ENCODE results near the gene OTOS.

Gene OTOS

DNA sequence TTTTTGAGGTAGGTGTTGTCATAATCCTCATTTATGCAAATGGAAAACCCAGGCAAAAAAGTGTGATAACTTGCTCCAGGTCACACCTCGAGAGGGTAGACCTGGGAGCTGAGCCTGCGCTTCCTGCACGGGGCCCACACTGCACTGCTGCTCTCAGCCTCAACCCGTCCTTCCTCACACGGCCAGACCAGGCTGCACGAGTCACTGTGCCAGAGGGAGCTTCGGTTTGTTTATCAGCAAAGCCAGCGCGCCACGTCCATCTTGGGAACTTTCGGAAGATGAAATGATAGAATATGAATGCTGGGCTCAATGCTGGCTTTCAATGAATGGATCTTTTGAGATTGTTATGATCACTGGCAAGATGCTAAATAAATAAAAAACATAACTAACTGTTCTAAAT is 18.8 kb downstream of the OTOS start:
- DNase-seq (ENCODE audit: low read depth, low spot score), result no peak

DNA sequence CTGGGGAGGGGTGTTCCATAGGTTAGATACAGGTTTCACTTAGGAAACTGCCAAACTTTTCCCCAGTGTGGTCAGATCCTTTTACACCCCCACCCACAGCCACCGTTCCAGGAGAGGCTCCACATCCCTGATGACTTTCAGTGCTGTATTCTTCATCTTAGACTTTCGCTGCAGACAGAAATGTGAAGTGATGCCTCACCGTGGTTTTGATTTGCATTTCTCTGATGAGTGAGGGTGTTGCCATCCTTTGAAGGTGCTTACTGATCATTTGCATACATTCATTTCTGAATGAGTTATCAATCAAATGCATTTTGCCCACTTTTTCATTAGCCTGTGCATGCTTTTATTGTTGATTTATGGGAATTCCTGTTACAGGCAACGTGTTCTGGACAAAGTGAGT is 19.3 kb downstream of the OTOS start:
- no peak for DNase-seq (ENCODE audit: low read depth, low spot score)

DNA sequence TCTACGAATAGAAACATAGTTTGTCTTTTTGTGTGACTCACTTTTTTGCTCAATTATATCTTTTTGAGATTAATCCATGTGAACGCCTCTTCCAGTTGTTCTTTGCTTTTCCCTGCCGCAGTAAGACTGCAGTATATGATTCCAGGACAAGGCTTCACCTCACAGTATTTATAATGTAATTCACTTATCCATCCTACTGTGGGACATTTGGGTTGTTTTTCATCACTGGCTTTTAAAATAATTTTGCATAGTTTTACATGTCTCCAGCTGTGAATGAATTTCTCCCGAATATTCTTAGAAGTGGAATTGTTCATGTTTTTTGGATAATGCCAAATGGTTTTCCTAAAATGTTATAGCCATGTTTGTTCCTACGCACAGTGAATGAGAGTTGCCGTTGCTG is 26.2 kb downstream of the OTOS start:
- no peak for DNase-seq (ENCODE audit: low read depth, low spot score)

DNA sequence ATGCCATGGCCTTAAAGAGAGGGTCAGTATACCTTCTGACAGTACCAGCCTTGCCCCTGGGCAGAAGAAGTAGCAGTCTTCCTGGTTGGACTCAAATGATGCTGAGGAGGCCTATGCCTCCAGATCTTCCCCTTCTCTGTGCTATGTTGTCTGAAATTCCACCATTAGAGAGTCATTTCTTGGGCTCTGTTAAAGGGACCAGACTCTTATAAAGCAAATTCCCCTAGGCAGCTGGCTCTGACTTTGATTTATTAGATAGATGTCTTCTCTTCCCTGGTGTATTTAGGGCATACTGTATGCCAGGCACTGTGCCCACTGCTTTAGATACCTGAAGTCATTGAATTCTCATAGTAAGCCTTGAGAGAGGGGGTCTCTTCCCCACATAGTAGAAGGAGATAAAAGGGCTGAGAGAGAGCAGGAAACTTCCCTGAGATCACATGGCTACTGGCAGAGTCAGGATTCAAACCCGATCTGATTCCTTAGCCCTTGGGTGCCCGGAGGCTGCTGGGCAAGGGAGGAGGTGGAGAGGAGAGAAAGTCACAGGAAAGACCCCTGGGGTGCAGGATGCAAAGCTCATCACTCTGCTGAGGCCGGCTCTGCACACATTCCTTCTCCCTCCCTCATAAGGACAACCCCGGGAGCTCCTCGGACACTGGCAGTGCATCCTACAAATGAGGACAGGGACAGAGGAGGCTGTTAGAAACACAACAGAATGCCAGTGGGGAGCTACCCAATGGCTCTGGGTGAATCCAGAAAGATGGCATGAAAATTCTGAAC is 27.4 kb downstream of the OTOS start:
- no peak for DNase-seq (ENCODE audit: low read depth, low spot score)

DNA sequence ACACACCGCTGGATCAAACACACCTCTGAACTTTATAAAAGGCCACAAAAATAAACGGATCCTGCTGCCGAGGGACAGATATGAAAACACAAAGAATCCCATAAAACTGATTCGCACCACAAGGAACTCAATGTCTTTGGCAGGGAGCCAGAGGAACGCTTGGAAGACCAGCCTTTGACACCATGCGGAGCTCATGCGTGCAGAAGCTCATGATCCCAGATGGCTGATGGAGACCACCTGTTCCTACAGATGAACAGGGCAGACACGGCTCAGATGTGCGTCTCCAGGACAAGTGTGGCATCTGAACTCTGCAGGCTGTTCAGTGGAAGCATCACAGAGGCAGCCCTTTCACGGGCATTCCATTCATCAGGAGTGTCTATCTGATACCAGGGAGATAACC is 29.2 kb downstream of the OTOS start:
- DNase-seq (ENCODE audit: low read depth, low spot score), result no peak

DNA sequence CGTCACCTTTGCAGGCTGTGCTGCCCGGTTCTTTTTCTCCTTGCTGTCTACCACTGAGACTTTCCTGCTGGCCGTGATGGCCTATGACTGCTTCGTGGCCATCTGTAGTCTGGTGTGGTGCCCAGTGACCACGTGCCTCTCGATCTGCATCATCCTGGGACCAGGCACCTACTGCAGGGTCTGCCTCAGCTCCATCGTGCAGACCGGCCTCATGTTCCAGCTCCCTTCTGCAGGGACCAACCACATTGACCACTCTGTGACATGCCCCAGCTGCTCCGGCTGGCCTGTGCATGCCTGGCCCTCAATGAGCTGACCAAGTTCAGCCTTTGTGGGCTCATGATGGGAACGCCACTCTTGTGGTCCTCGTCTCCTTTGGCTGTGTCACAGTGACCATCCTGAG is 31.1 kb downstream of the OTOS start:
- no peak for DNase-seq (ENCODE audit: low read depth, low spot score)

DNA sequence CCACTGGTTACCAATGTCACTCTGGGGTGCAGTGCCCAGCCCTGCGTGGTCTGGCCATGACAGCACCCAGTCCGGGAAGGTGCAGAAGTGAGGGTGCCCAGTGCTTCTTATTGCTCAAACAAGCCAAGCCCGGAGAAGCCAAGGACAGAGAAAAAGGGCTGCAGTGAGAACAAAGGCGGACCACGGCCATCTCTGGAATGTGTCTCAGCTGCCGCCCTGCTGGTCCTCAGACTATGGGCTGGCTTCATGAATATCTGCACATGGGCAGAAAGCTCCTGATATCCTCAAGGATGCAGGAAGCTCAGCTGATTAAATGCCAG is 33.0 kb downstream of the OTOS start:
- no peak for DNase-seq (ENCODE audit: low read depth, low spot score)

DNA sequence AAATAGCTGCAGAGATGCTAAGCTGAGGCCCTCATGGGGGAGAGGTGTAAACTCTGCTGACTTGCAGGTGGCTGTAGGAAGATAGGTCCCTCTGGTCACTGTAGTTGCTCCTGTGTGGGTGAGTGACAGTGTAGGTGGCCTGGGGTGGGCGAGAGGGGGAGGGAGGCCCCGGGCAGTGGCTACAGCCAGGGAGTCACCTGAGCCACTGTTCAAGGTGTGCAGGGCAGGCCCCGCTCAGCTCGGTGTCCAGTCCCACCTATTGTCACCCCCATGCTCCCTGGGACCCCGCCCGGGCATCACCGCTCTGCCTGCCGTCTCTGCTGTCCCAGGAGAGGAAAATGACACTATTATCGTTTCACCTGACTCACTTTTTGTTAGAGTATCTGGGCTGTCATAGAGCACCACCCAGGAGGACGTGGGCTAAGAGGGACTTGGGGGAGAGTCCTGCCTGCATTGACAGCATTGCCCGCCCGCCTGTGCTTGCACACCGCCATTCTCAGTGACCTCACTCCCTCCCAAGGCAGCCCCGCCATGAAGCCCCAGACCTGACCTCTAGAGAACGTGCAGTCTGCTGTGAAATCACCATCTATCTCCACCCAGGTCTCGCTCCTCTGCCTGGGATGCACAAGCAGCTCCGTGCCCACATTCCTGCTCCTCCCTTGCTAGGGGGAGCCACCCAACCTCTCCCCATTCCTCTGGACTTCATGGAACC is 33.5 kb downstream of the OTOS start:
- no peak for DNase-seq (ENCODE audit: low read depth, low spot score)

DNA sequence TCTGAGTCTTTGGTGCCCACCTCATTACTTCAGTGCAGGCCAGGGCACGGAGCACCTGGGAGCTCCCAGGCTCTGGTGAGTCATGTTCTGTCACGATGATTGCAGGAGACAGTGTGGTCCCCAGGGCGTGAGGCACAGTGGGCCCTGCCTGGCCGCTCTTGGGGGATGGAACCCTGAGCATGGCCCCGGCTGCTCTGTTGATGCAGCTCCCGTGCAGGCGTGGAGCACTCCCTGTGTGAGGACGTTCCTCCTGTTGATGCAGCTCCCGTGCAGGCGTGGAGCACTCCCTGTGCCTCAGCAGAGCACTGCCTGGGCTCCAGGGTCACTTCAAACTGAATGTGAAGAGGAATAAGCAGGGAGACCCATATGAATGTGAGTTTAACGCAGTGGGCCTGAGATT is 34.5 kb downstream of the OTOS start:
- no peak for DNase-seq (ENCODE audit: low read depth, low spot score)

DNA sequence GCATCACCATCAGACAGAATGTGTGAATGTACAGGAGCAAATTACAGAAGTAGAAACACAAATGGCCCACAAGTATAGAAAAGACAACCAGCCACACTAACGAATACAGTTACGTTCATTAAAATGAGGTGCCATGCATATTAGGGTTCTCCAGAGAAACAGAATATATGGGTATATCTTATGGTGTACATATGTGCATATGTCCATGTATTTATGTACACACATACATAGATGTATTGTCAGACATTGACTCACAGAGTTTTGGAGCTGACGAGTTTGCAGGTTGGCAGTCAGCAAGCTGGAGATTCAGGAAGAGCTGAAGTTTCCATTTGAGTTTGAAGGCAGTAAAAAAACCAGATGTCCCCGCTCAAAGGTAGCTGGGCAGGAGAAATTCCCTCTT is 37.3 kb downstream of the OTOS start:
- DNase-seq (ENCODE audit: low read depth, low spot score), result no peak

DNA sequence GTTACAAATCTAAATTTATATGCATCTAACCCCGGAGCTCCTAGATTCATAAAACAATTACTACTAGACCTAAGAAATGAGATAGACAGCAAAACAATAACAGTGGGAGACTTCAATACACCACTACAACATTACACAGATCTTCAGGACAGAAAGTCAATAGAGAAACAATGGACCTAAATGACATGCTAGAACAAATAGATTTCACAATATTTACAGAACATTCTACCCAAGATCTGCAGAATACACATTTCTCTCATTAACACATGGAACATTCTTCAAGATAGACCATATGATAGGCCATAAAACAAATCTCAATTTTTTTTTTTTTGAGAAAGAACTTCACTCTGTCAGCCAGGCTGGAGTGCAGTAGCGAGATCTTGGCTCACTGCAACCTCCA is 42.1 kb downstream of the OTOS start:
- DNase-seq (ENCODE audit: low read depth, low spot score), result no peak

DNA sequence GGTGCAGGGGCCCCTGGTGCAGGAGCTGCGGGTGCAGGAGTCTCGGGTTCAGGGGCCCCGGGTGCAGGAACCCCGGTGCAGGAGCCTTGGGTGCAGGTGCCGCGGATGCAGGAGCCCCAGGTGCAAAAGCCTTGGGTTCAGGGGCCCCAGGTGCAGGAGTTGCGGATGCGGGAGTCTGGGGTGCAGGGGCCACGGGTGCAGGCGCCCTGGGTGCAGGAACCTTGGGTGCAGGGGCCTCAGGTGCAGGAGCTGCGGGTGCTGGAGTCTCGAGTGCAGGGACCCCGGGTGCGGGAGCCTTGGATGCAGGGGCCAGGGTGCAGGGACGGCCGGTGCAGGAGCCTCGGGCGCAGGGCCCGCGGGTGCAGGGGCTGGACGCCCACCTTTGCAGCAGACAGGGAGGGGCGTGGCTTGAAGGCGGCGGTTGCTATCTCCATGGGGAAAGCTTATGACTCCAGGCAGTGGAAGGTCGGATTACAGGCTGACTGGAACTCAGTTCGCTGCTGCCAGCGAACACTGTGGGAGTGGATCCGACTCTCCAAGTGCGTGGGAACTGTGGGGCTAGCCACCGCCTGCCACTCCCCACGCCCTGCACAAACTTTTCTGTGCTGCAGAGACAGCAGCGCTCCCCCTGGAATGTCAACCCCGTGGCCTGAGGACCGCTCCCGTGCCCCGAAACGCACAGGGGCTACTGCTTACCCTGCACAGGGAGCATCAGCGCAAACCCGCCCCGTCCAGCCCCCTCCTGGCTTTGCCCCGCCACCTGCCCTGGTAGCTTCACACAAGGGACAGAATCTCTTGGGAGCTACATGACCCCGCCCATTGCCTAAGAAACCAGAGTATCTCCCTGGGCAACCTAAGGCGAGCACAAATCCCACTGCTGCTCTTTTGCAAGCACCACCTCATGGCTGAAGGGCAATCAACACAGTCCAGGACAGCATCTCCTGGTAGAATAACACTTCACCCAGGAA is 44.6 kb downstream of the OTOS start:
- DNase-seq (ENCODE audit: low read depth, low spot score), result no peak

DNA sequence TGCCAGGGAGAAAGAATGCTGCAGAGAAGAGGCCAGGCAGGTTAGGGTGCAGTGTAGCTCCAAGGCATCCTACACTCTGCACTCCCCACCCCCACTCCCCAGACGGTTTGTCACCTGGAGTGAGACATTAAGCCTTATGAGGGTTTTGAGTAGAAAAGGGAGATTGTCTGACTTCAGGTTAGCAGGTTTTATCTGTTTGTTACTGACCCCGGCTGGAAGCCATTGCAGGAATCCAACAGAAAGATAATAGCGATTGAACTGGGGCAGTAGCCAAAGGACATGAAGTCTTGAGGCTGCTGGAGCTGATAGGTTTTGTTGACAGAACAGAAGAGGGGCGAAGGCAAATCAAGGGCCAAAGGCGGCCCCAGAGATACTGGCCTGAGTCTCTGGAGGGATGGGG is 51.2 kb downstream of the OTOS start:
- DNase-seq (ENCODE audit: low read depth, low spot score), result no peak

Data from brain pericyte (primary cell).